DMS79 (cell line): ENCODE measurements around the gene STUB1.

Source experiments
- DNase-seq: peaks from one replicate; lab custom pipeline; 2025; lab: John Stamatoyannopoulos, UW

Gene STUB1

GRCh38 chr16:667113-667779 lies 13.0 kb upstream of the STUB1 start:
- DNase-seq = peak; percentile 25

DNA sequence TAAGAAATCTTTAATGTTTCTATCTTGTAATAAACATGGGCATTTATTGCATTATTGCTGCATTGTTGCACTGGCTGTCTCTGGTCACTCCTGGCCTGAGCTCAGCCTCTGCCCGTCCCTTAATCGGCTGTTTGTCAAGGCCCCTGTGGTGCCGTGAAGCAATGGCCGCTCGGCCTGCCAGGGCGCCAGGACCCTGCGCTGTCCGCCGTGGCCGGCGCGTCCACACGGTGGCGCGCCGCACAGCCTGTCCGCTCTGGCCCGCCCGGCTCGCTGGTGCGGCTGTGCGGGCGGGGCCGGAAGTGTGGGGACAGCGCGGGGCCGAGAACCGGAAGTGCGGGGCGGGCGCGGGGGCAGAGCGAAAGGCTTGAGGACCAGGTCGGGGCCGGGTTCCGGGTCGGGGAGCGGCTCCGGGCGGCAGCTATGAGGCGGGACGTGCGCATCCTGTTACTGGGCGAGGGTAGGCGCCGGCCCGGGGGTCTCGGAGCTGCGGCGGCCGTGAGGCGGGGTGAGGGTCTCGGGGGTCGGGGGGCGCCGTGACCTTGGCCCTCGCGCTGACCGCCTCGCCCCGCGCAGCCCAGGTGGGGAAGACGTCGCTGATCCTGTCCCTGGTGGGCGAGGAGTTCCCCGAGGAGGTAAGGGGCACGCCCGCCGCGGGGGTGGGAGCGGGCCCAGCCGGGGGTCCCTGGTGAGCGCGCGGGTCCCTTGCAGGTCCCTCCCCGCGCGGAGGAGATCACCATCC lies 12.3 kb upstream of the STUB1 start, which contains the start of gene RHOT2:
RHOT2 (plus strand) TSS at position 353 of the 739 bp plus-strand sequence; CDS start at position 421, 68 bp downstream.
- DNase-seq = peak; percentile 68

DNA sequence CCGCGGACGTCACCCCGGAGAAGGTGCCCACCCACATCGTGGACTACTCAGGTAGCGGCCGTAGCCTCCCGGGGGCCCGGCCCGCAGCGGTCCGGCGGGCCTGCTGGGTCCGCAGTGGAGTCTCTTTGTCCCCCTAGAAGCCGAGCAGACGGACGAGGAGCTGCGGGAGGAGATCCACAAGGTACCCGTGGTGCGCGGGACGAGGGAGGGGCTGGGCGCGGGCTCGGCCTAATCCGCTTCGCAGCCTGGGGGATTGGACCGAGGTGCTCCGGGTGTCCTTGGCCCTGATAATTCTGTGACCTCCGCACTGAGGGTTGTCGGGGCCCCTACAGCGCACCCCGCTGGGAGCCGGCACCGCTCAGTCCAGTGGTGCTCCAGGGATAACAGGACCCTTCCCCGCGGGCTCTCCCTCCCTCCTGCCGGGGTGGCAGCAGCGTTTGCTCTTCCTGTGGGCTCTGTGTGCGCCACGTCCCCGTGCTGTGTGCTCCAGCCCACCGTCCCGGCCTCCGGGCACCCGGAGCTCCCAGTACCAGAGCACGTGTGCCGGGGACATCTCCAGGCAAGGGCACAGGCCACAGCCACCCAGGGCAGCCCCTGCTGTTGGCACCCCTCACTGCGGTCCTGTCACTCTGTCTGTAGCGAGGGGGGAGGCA lies 11.6 kb upstream of the STUB1 start:
- DNase-seq = no peak

DNA sequence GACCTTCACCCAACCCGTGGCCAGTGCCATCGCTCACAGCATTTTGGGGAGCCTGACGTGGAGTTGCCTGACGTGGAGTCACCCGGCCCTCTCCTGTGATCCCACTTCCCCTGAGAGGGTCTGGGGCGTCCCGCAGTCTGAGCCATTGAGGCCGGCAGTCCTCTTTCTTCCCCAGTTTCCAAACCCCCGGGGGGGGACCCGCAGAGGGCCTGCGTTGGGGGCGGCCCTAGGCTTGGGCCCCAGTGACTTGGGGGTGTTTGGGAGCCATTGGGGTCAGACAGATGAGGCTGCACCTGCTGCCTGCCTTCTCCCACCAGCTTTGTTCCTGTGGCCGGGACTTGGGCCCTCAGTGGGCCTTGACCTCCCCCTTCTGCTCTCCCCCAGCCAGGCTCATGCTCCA lies 10.5 kb upstream of the STUB1 start:
- no peak for DNase-seq

- no peak for DNase-seq
These were observed 9.5 kb upstream of the STUB1 start for GRCh38 chr16:670485-671352.

DNA sequence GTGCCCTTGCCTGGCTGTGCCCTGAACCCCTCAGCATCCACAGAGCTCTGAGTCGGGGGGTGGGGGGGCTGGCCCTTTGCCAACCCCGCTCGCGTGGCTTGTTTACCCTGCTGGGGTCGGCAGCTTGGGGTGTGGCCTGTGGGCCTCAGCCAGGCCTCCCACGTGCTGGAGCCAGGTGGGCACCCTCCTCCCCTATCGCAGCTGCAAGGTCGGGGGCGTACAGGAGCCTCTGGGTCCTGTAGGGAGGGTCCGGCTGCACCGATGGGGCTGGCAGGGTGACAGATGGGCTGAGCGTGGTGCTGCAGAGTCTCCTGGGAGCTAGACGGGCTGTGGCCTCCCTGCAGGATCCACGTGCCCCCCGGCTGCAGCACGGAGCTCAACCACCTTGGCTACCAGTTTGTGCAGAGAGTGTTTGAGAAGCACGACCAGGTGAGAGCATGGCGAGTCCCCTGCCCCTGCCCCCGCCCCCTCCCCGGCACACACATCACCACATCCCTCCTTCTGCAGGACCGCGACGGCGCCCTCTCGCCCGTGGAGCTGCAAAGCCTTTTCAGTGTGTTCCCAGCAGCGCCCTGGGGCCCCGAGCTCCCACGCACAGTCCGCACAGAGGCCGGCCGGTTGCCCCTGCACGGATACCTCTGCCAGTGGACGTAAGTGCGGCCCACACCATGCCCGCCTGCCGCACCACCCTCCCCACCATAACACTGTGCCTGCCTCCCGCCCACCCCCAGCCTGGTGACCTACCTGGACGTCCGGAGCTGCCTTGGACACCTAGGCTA lies 8.7 kb upstream of the STUB1 start:
- DNase-seq = no peak

GRCh38 chr16:672371-672770 lies 7.8 kb upstream of the STUB1 start:
- no peak for DNase-seq

- no peak for DNase-seq
These were observed 7.4 kb upstream of the STUB1 start for GRCh38 chr16:672851-673250.

DNA sequence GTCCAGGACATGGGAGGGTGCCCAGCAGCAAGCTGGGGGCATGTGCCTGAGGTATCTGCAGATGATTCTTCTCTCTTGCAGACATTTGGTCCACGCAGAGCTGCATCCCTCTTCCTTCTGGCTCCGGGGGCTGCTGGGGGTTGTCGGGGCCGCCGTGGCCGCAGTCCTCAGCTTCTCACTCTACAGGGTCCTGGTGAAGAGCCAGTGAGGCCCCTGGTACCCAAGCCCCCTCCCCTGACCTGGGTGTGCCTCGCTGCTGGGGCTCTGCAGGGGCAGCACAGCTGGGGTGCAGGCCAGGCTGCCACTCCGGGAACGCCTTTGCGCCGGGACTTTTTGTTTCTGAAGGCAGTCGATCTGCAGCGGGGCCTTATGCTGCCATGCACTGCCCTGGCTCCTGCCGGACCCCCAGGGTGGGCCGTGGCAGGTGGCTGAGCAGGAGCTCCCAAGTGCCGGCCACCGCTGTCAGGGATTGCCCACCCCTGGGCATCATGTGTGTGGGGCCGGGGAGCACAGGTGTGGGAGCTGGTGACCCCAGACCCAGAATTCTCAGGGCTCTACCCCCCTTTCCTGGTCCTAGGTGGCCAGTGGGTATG lies 6.7 kb upstream of the STUB1 start:
- DNase-seq = no peak

- DNase-seq = no peak
These were observed 5.9 kb upstream of the STUB1 start for GRCh38 chr16:674214-674881.

DNA sequence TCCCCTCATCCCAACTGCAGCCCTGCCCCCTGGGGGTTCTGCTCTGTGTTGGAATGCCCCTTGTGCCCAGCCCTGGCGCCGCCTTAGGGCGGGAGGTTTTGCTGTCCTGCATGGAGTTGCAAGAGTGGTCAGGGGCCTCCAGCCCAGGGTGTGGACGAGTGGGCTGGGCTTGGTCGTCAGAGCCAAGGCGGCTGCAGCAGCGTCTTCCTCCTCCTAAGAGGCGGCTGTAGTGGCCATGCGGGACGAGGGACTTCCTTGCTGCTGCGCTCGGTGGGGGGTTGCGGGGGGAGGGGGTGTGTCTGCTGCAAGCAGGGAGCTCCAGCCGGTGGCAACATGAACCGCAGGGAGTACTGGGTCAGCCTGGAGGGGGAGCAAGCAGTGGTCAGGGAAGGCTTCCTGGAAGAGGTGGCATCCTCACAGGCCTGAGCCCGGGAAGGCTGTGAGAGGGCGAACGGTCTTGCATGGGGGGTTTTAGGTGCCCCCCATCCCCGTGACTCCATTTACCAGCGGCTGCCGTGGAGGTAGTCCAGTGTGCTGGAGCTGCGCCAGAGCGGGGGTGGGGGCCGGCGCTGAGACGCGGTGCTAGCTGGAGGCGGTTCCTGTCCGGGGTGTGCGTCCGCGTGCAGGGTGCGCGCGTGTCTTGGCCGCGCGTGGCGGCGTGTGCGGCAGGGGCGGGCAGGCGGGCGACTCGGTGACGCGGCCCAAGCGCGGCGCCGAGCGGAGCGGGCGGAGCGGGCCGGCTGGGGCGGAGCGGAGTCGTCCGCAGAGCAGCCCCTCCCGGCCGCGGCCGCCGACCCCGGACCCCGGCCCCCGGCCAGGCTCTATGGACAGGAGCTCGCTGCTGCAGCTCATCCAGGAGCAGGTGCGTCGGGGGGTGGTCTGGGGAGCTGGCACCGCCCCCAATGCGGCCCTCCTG lies 5.0 kb upstream of the STUB1 start, which contains the start of gene RHBDL1:
RHBDL1 (plus strand) TSS at position 704 of the 916 bp plus-strand sequence; CDS start at position 824, 120 bp downstream.
- DNase-seq = no peak

GRCh38 chr16:675884-676564 lies 4.2 kb upstream of the STUB1 start:
- no peak for DNase-seq

GRCh38 chr16:676565-676902 lies 3.7 kb upstream of the STUB1 start:
- DNase-seq = no peak

- peak; percentile 92 for DNase-seq
These were observed 3.3 kb upstream of the STUB1 start for GRCh38 chr16:676913-677312.

- DNase-seq = peak; percentile 79
These were observed 2.7 kb upstream of the STUB1 start for GRCh38 chr16:677316-678190.

- no peak for DNase-seq
These were observed 1.9 kb upstream of the STUB1 start for GRCh38 chr16:678209-678857.
